ENCODE data around the gene SNRPD3.
"Not testable (repeated sequence)": the region's sequence is repeated elsewhere in the genome, so short reads cannot be mapped to it uniquely, and the experiment has no call there.

Gene SNRPD3

GRCh38 chr22:24555165-24556039, at the start of gene SNRPD3:
Gene SNRPD3, plus strand, starts transcription at chr22:24555999. Its CDS starts 1,676 bp downstream, at chr22:24557675.
- peak; percentile 88 for DNase-seq

DNA sequence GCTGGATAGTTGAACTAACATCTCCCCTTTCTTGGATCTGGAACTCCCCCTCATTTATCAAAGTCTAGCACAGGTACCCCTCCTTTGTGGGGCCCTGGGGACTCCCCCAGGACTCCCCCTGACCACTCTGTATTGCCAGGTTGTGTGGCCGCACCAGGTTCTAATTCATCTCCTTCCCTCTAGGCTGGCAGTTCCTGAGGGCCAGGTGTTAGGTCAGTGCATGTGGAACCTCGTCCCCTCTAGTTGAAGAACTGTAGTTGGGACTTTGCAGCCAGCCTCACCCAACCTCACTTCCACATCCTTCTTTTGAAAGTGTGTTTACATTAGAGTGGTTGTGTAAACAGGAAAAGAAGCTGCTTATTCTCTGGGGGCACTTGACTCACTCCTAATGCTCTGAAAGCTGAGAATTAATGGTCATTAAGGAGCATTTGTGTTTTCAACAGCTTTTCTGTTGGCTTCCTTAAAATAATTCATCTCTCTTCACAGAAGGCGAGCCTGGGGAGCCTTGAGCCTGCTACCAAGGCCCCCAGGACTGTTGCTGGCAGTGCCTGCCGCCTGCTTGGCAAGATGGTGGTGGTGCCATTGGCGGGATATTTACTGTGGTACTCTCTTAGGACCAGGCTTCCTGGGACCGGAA, 48.9 kb upstream of the SNRPD3 start:
- no peak for DNase-seq

- no peak for DNase-seq
Observed at GRCh38 chr22:24507716-24508115, 48.1 kb upstream of the SNRPD3 start.

GRCh38 chr22:24510637-24511625, 44.9 kb upstream of the SNRPD3 start:
- DNase-seq: no peak

DNA sequence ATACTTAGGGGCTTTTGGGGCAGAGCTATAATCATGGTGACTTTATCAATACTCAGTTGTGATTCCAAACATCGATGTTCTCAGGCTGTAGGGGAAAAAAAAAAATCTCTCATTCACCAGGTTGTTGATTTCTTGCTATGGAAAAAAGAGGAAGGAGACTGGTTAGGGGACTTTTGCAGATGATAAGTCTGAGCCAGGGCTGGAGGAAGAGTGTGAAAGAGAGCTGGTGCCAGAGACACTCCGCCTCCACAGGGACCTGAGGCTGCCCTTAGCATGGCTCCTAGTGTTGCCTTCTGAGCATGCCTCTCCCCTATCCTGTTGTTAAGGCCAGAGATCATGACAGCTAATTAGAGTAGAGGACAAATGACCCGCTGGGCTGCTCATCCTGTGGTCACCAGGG, 43.8 kb upstream of the SNRPD3 start:
- DNase-seq: no peak

- no peak for DNase-seq
Observed at GRCh38 chr22:24513378-24514240, 42.2 kb upstream of the SNRPD3 start.

GRCh38 chr22:24514241-24515026, 41.4 kb upstream of the SNRPD3 start:
- DNase-seq: no peak

DNA sequence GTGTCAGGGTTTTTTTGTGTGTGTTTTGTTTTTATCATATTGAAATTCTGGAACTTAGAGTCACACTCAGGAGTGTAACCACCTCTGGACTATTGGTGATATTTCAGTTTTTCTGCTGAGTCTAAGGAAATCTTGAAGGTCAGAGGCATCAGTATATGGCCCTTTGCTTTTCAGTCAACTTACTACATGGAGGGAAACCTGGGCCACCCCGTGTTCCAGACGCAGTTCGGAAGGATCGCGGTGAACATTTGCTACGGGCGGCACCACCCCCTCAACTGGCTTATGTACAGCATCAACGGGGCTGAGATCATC, 40.8 kb upstream of the SNRPD3 start:
- DNase-seq: no peak

- DNase-seq: no peak
Observed at GRCh38 chr22:24516301-24516737, 39.5 kb upstream of the SNRPD3 start.

DNA sequence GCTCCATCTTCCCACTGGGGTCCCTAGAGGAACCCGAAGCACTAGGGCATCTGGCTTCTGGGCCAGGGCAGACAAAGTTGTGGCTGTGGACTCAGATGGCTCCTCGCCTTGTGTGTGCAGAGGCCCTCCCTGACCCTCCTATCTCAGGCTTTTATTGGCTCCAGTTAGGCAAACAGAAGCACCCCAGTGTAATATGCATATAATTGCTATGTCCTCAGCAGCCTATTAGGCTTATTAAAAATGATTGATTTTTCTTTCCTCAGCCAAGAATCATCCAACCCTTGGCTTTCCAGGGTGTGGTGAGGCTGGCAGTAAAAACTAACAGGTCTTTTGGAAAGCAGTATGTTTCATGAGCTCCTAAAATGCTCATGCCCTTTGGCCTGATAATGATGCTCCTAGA, 38.4 kb upstream of the SNRPD3 start:
- DNase-seq: no peak

- DNase-seq: no peak
Observed at GRCh38 chr22:24518228-24518627, 37.6 kb upstream of the SNRPD3 start.

DNA sequence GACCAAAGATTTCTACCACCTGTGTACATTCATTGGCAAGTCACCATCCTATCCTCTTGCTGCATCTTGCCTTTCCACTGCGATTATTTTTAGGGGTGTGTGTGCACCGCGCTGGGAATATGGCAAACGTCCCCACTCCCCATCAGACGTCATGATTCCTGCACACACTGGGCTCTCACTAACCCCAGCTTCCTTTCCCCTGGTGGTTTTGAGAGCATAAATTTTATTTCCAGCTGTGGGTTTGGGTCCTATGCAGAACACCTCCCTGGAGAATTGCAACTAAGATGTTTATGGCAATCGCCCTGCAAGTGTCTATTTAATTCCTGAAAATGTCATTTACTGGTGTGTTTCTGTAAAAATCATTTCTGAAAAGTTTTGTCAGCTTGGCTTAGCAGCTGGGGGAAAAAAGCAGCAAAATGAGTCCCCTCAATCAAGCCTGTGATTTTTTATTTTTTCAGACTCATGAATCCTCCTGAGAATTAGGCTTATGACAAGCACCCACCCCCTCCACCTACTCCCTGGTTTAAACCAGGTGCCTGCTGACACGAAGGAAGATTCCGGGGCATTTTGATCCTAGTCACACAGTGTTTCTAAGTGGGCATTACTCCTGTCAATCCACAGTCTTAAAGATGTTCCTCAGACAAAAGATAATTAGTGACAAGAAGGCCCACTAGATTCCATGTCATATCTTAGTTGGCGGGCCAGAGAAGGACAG, 36.9 kb upstream of the SNRPD3 start:
- no peak for DNase-seq

- no peak for DNase-seq
Observed at GRCh38 chr22:24519496-24519895, 36.3 kb upstream of the SNRPD3 start.

GRCh38 chr22:24521791-24522245, 34.0 kb upstream of the SNRPD3 start:
- peak; percentile 57 for DNase-seq

GRCh38 chr22:24523873-24524272, 31.9 kb upstream of the SNRPD3 start:
- DNase-seq: no peak

- peak; percentile 36 for DNase-seq
Observed at GRCh38 chr22:24525416-24526037, 30.3 kb upstream of the SNRPD3 start.

DNA sequence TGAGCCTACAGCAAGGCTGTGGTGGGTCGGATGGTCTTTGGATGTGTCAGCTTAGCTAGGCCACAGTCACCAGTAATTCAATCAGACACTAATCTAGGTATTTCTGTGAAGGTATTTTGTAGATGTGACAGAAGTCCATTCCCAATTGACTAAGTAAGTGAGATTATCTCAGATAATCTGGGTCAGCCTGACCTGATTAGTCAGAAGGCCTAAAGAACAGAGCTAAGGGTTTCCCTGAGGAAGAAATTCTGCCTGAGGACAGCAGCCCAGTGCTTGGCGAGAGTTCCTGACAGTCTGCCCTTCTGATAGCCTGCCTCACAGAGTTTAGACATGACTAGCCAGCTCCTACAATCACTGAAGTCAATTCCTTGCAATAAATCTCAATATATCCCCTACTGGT, 29.6 kb upstream of the SNRPD3 start:
- DNase-seq: no peak

DNA sequence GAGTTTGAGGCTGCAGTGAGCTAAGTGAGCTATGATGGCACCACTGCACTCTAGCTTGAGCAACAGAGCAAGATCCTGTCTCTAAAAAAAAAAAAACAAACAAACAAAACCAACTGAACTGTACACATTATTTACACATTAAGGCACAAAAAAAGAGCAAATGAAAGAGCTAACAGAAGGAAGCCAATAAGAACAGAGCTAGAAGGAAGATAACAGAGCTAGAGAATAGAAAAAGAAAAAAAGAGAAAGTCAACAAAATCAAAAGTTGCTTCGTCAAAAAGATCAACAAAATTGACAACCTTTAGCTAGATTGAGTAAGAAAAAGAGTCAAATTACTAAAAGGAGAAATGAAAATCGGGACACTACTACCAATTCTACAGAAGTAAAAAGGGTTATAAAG, 25.9 kb upstream of the SNRPD3 start:
- DNase-seq: no peak

DNA sequence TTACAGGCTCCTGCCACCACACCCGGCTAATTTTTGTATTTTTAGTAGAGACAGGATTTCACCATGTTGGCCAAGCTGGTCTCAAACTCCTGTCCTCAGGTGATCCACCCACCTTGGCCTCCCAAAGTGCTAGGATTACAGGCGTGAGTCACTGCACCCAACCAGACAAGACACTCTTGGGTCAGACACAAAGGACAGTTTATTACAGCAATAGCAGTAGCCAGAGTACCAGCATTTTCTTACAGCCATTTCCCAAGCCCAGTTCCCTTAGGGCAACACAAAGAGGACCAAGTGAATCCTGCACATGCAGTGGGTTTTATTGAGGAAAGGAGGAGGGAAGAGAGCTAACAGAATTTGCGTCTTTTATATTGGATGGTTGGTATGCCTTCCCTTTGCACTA, 24.8 kb upstream of the SNRPD3 start:
- not testable (repeated sequence) for DNase-seq

DNA sequence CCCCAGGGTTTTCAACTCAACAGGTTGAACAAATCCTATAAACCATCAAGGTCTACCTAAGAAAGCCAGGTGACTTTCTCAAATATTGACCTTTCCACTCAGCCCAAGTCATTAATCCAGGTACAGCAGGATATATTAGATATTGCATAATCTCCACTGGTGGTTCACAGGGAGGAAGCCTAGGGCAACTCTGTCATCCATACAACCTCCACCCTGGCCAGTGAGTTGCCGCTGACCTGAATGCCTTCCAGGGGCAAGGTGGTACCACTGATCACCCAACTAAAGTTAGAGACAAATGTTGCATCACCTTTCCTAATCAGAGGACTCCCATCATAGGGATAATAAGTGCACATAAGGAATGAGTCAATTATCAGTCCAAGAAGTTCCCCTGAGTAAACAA, 23.7 kb upstream of the SNRPD3 start:
- DNase-seq: no peak
